SK-N-SH treated with all-trans-retinoic acid at 6 μM for 48 hours (cell line): ENCODE data around the gene ZNF681.

ENCODE experiments used
- CSRNP3 ChIP-seq: fragments of 250-450 bp; sonication (Bioruptor Pico); IDR thresholded peaks from 2 replicates; pipeline ENCODE4 v1.5.1; 2021; ENCODE audit warnings: mild to moderate bottlenecking, moderate library complexity
- GLIS3 ChIP-seq: fragments of 250-450 bp; sonication (Bioruptor Pico); IDR thresholded peaks from 2 replicates; pipeline ENCODE4 v1.5.0; 2020; ENCODE audit warnings: mild to moderate bottlenecking, moderate library complexity
- ISL1 ChIP-seq: fragments of 250-450 bp; sonication (Bioruptor Pico); IDR thresholded peaks from 2 replicates; pipeline ENCODE4 v2.1.2; 2022; ENCODE audit warnings: mild to moderate bottlenecking, moderate library complexity
- PATZ1 ChIP-seq: fragments of 250-450 bp; sonication (Bioruptor Pico); IDR thresholded peaks from 2 replicates; pipeline ENCODE4 v1.8.0; 2020; ENCODE audit warnings: mild to moderate bottlenecking, moderate library complexity, borderline replicate concordance
- TCF4 ChIP-seq: fragments of 250-450 bp; sonication (Bioruptor Pico); IDR thresholded peaks from 2 replicates; pipeline ENCODE4 v1.8.0; 2021; ENCODE audit warnings: mild to moderate bottlenecking, moderate library complexity, borderline replicate concordance
- TF ChIP-seq, protein P1 (sequence below): fragments of 250-450 bp; sonication (Bioruptor Pico); IDR thresholded peaks from 2 replicates; pipeline ENCODE4 v1.5.1; 2020; ENCODE audit warnings: low read depth, mild to moderate bottlenecking, moderate library complexity

- no peak for TF ChIP-seq GLIS3 (CRISPR knock-in tag)
- no peak for TF ChIP-seq ISL1 (CRISPR knock-in tag)
- no peak for TF ChIP-seq PATZ1
- TF ChIP-seq TCF4 = no peak
- TF ChIP-seq CSRNP3 (CRISPR knock-in tag) = no peak
- TF ChIP-seq, protein P1, sequence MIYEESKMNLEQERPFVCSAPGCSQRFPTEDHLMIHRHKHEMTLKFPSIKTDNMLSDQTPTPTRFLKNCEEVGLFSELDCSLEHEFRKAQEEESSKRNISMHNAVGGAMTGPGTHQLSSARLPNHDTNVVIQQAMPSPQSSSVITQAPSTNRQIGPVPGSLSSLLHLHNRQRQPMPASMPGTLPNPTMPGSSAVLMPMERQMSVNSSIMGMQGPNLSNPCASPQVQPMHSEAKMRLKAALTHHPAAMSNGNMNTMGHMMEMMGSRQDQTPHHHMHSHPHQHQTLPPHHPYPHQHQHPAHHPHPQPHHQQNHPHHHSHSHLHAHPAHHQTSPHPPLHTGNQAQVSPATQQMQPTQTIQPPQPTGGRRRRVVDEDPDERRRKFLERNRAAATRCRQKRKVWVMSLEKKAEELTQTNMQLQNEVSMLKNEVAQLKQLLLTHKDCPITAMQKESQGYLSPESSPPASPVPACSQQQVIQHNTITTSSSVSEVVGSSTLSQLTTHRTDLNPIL (CRISPR knock-in tag) = no peak
Measured at GRCh38 chr19:23709347-23709746, 49.3 kb downstream of the ZNF681 start.
